Suprapubic skin (tissue), 3 donors: ENCODE measurements around the gene SLC2A1.

Experiments used
- CTCF ChIP-seq, 2 donors: fragments of 200-600 bp in 1 of 2; fragments of 450-650 bp in 1 of 2; sonication (generic) in 1 of 2; IDR thresholded peaks; one replicate each; pipeline ENCODE4 v1.5.1; 2016 to 2019; ENCODE audit warnings: antibody characterized with exemption in 2 of 2, mild to moderate bottlenecking in 1 of 2, moderate library complexity in 1 of 2
- EP300 ChIP-seq: sonication (generic); formaldehyde crosslinking; IDR thresholded peaks from one replicate; pipeline ENCODE4 v1.6.1; 2017; ENCODE audit warnings: antibody characterized with exemption
- POLR2A ChIP-seq, 2 donors: fragments of 450-650 bp; IDR thresholded peaks; one replicate each; pipeline ENCODE4 v1.6.1; 2017; ENCODE audit warnings: antibody characterized with exemption in 2 of 2, mild to moderate bottlenecking in 2 of 2, moderate library complexity in 2 of 2

GRCh38 chr1:42968654-42969053 lies 10.0 kb upstream of the SLC2A1 start:
- TF ChIP-seq EP300: no peak
- TF ChIP-seq CTCF (IDR thresholded peaks at IDR 0.05): no peak
- TF ChIP-seq POLR2A (IDR thresholded peaks at IDR 0.05): no peak
